NCI-H1105 (cell line): ENCODE measurements around the gene S100A3.

Source experiments
- DNase-seq: peaks from one replicate; lab custom pipeline; 2025; lab: John Stamatoyannopoulos, UW

The S100A3 gene

GRCh38 chr1:153547560-153548551 lies 1.2 kb downstream of the S100A3 start:
- DNase-seq, result no peak

GRCh38 chr1:153546796-153547559 lies 2.1 kb downstream of the S100A3 start:
- DNase-seq, result no peak

GRCh38 chr1:153546371-153546770 lies 2.7 kb downstream of the S100A3 start:
- DNase-seq, result no peak

GRCh38 chr1:153545067-153546055 lies 3.7 kb downstream of the S100A3 start, which contains the start of gene S100A4:
TSS of gene S100A4 (minus strand) at chr1:153545806. CDS start at chr1:153544794, 1,012 bp downstream.
- no peak for DNase-seq

GRCh38 chr1:153544453-153545066 lies 4.5 kb downstream of the S100A3 start:
- no peak for DNase-seq

- no peak for DNase-seq
These were observed 5.3 kb downstream of the S100A3 start for GRCh38 chr1:153543736-153544135.

GRCh38 chr1:153542956-153543711 lies 5.9 kb downstream of the S100A3 start:
- no peak for DNase-seq

- no peak for DNase-seq
These were observed 7.1 kb downstream of the S100A3 start for GRCh38 chr1:153541641-153542590.

- no peak for DNase-seq
These were observed 8.4 kb downstream of the S100A3 start, which contains the start of gene S100A5 for GRCh38 chr1:153540394-153541361. TSS of gene S100A5 (minus strand) at chr1:153540934. CDS start at chr1:153540191, 743 bp downstream.

- no peak for DNase-seq
These were observed 9.5 kb downstream of the S100A3 start for GRCh38 chr1:153539395-153540093.

- no peak for DNase-seq
These were observed 10.7 kb downstream of the S100A3 start for GRCh38 chr1:153538315-153538821.

- DNase-seq, result no peak
These were observed 11.7 kb downstream of the S100A3 start for GRCh38 chr1:153537376-153537730.

- no peak for DNase-seq
These were observed 12.2 kb downstream of the S100A3 start for GRCh38 chr1:153536671-153537375.

GRCh38 chr1:153536012-153536670 lies 12.9 kb downstream of the S100A3 start:
- peak; percentile 29 for DNase-seq

- no peak for DNase-seq
These were observed 13.6 kb downstream of the S100A3 start, which contains the start of gene S100A6 for GRCh38 chr1:153535242-153536011. TSS of gene S100A6 (minus strand) at chr1:153535991. CDS start at chr1:153535339, 652 bp downstream.
